Stomach smooth muscle (tissue), 2 donors: Measurements from ENCODE around the gene SYT10.
"Not testable (repeated sequence)": the region's sequence is repeated elsewhere in the genome, so short reads cannot be mapped to it uniquely, and the experiment has no call there.

Experiments
- H3K27ac ChIP-seq: one replicate; pipeline ENCODE4 v1.7.0; 2013; ENCODE audit warnings: mild to moderate bottlenecking, low read length, inconsistent platforms
- H3K27me3 ChIP-seq, 2 donors: one replicate each; pipeline ENCODE4 v1.7.0; 2013; ENCODE audit warnings: low read length in 2 of 2; ENCODE audit not compliant: insufficient read depth in 2 of 2, control insufficient read depth in 1 of 2
- H3K36me3 ChIP-seq, 2 donors: one replicate each; pipeline ENCODE4 v1.7.0; 2013; ENCODE audit warnings: low read length in 2 of 2; ENCODE audit not compliant: control insufficient read depth in 2 of 2, insufficient read depth in 2 of 2
- H3K4me1 ChIP-seq: one replicate; pipeline ENCODE4 v1.7.0; 2013; ENCODE audit warnings: low read length; ENCODE audit not compliant: control insufficient read depth, insufficient read depth
- H3K4me3 ChIP-seq, 2 donors: one replicate each; pipeline ENCODE4 v1.7.0; 2013; ENCODE audit warnings: low read length in 2 of 2
- H3K9ac ChIP-seq, 2 donors: one replicate each; pipeline ENCODE4 v1.7.0; 2013; ENCODE audit warnings: low read length in 2 of 2, mild to moderate bottlenecking in 1 of 2
- H3K9me3 ChIP-seq, 2 donors: one replicate each; pipeline ENCODE4 v1.7.0; 2013; ENCODE audit warnings: low read length in 2 of 2; ENCODE audit not compliant: control insufficient read depth in 2 of 2
- donor health status: healthy.
- donor health status: Pancreatic carcinoma.

SYT10 gene

DNA sequence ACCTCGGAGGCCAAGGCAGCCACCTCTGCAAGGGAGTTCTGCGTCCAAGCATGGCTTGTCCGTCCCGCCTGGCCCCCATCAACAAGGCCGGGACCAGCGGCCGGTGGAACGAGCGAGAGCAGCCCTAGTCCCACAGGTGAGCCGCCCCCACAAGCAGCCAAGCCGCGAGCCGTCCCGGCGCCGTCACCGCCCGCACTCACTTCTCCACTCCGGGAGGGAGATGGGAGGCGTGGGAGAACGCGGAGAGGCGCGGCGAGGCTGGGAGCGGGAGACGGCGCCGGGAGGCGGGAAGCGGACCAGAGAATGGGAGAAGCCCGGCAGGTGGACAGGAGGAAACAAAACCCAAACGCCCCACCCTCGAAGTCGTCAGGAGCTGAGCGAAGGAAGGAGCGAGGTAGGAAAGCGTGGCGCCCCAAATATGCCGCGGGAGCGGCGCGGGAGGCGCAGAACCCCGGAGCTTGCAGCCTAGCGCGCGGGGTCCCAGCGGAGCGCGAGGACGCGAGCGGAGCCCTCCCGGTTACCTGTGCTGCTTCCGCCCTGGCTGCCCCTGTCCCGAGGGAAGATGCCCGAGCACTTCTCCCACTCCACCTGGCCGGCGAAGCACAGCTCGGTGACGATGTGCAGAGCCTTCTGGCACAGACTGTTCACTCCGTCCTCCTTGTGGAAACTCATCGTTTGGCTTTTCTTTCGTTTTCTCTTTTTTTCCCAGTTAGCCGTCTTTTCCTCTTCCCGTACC is 600 bp downstream of the SYT10 start:
- Histone ChIP-seq H3K27me3 (peaks cover 17 to 24% of the 10 kb centered on the region in 2 donors), H3K36me3 (no peaks in the 10 kb centered on the region), H3K9ac (no peak overlapping the region)

DNA sequence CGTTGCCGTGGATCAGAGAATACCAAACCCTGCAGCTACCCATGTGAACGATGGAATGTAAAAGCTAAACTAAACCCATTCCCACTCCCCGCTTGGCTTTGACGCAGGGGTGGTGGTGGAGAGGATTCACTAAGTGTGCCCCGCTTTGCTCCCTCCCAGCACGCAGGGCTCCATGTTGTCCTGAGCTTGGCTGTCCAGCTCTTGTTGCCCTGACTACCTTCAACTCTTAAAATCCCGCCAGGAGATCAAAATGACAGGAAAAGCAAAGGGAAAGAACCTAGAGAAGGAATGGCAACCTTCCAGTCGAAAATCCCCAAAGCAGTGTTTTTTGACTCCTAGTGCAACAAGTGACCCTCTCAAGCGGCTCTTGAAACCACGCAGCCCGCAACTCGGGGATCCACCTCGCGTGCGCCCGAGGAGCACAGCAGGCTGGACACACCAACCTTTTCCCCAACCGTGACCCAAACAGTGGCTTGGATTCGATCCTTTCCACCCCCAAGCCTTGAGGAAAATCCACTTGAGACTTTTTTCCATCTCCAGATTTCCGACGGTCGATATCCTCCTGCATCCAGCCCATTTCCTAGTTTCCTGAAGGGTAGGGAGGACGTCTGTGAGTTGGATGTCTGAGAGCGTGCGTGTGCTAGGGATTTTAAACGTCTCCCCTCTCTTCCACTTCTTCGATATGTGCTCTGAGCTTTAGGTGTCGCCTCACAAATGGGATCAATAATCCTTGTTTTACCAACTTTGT is 1.4 kb downstream of the SYT10 start:
- H3K27ac ChIP-seq = no peak overlapping the region
- H3K36me3 ChIP-seq = no peaks in the 10 kb centered on the region
- peaks cover 17 to 24% of the 10 kb centered on the region in 2 donors for H3K27me3 ChIP-seq
- no peaks in the 10 kb centered on the region for H3K9me3 ChIP-seq
- H3K9ac ChIP-seq = no peak overlapping the region
- peak overlapping the region; percentile 11 to 79 for H3K4me3 ChIP-seq
- H3K4me1 ChIP-seq = peaks cover 3% of the 10 kb centered on the region

More for the DNA sequence above, 600 bp downstream of the SYT10 start:
- Histone ChIP-seq H3K27ac (no peak overlapping the region), H3K9me3 (no peaks in the 10 kb centered on the region), H3K4me3 (peak overlapping the region; percentile 79 to 81), H3K4me1 (peaks cover 3% of the 10 kb centered on the region)

DNA sequence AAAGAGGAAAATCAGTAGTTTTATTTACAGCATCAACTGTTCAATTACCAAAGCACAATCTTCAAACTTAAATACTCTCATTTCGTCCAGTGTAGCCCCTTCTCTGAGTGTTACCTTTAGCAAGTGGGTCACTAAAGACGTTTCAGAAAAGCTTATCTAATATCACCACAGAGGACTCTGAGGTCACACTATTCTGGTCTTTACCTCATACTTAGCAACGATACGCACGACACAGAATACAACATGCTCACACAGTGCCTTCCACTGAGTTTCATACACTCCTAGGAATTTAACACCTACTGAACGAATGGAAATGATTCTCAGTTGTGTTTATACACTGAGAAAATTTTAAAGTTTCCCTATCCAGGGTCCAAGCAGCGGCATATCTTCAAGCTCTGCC is 2.0 kb downstream of the SYT10 start:
- Histone ChIP-seq H3K9ac (no peak overlapping the region), H3K36me3 (no peaks in the 10 kb centered on the region), H3K4me1 (peaks cover 3% of the 10 kb centered on the region), H3K4me3 (no peak overlapping the region), H3K27ac (no peak overlapping the region), H3K27me3 (peaks cover 17 to 24% of the 10 kb centered on the region in 2 donors), H3K9me3 (no peaks in the 10 kb centered on the region)

DNA sequence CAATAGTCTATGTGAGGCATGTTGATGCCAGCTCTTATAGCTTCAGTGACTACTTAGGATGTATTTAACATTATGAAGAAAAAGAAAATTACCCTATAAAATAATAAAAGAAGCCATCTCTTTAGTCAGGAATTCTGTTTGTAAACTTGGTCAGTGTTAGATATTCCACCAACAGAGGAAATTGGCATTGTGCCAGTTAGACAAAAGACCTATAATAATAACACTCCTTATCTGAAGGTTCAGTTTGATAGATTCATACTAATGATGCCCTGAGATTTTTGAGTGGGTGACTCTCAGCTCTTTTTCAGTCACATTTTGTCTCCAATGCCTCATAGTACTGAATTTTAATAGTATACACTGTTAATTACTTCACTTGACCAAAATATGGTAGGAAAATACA is 6.6 kb downstream of the SYT10 start:
- Histone ChIP-seq H3K27me3 (peaks cover 7% of the 10 kb centered on the region in 2 donors), H3K36me3 (no peaks in the 10 kb centered on the region), H3K4me1 (no peaks in the 10 kb centered on the region), H3K9ac (no peak overlapping the region), H3K9me3 (no peaks in the 10 kb centered on the region), H3K4me3 (no peak overlapping the region), H3K27ac (no peak overlapping the region)

DNA sequence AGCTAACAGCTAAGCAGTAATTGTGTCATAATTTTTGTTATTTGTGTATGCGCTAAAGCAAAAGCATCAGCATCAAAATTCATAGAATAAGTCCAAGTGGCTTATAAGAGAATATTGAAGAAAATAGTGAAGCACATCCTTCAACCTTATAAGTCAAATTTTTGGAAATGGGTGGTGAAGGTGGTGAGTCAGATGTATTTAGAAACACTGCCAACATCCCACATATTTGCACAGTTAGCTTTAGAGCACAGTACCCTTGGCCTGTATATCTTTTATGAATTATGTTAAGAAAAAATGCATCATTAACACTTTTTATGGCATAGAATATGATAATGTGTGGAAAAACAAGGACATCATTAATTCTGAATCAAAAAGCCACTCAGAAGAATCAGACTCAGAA is 8.0 kb downstream of the SYT10 start:
- no peak overlapping the region for H3K27ac ChIP-seq
- no peak overlapping the region for H3K4me3 ChIP-seq
- no peaks in the 10 kb centered on the region for H3K9me3 ChIP-seq
- no peaks in the 10 kb centered on the region for H3K27me3 ChIP-seq
- H3K9ac ChIP-seq = no peak overlapping the region
- H3K4me1 ChIP-seq = no peaks in the 10 kb centered on the region
- no peaks in the 10 kb centered on the region for H3K36me3 ChIP-seq

DNA sequence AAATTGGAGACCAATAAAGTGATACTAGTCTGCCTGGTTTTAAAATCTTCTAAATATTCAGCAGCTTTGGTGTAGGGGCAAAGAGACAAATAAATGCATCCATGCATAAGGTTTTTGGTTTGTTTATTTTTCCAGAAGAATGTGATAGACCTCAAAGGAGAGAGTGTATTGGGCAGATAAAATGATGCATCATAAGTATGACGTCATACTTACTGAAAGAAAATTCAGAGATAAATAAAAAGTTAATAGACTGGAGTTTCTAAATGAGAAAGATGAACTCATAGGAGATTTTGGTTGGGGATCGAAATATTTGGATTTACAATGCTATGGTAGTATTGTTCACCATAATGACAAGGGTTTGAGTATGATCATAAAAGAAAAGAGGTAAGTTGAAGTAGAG is 10.2 kb downstream of the SYT10 start:
- no peaks in the 10 kb centered on the region for H3K9me3 ChIP-seq
- H3K36me3 ChIP-seq = no peaks in the 10 kb centered on the region
- no peak overlapping the region for H3K4me3 ChIP-seq
- no peak overlapping the region for H3K9ac ChIP-seq
- H3K27me3 ChIP-seq = no peaks in the 10 kb centered on the region
- H3K27ac ChIP-seq = no peak overlapping the region
- H3K4me1 ChIP-seq = no peaks in the 10 kb centered on the region

DNA sequence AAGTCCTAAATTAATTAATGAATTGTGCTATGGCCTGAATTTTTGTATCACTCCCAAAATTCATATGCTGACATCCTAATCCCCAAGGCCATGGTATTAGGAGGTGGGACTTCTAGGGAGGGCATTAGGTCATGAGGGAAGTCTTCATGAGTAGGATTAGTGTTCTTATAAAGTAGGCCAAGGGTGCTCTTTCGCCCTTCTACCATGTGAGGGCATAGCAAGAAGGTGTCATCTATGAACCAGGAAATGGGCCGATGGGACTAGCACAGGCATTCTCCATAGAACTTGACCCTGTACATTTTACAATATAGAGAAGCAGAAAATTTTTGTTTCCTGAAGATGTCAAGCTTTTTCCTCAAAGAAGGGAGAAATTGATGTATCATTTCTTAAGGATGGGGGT is 12.5 kb downstream of the SYT10 start:
- Histone ChIP-seq H3K27me3 (no peaks in the 10 kb centered on the region), H3K4me3 (no peak overlapping the region), H3K27ac (no peak overlapping the region), H3K9ac (no peak overlapping the region), H3K9me3 (no peaks in the 10 kb centered on the region), H3K36me3 (no peaks in the 10 kb centered on the region), H3K4me1 (no peaks in the 10 kb centered on the region)

DNA sequence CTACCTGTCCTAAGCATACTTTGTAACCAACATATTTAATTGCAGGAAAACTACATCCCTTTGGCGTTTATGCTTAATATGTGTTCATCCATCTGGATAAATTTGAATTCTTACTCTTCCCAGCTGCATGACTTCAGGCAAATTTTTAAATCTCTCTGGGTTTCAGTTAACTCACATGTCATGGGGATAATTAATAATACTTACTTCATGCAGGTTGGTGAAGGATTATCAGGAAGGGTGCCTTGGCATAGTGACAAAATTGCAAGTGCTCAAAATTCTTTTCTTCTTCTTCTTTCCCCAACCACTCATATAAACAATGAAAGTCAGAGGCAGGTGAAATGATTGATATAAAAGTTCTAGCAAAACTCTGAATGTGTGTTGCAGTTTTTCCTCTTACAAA is 15.9 kb downstream of the SYT10 start:
- Histone ChIP-seq H3K9me3 (no peaks in the 10 kb centered on the region), H3K27me3 (no peaks in the 10 kb centered on the region), H3K4me3 (no peak overlapping the region), H3K4me1 (no peaks in the 10 kb centered on the region), H3K9ac (no peak overlapping the region), H3K36me3 (no peaks in the 10 kb centered on the region), H3K27ac (no peak overlapping the region)

DNA sequence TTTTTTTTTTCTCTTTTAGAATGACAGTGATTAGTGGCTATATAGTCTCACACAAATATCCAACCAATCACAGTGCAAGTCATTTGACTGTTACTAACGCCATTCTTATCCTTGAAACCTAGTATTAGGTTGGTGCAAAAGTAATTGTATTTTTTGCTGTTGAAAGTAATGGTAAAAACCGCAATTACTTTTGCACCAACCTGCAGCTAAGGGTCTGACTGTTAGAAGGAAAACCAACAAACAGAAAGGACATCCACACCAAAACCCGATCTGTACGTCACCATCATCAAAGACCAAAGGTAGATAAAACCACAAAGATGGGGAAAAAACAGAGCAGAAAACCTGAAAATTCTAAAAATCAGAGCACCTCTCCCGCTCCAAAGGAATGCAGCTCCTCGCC is 27.2 kb downstream of the SYT10 start:
- H3K4me3 ChIP-seq, H3K4me1 ChIP-seq, H3K27ac ChIP-seq, H3K9ac ChIP-seq, H3K36me3 ChIP-seq, H3K27me3 ChIP-seq, H3K9me3 ChIP-seq: not testable (repeated sequence)

DNA sequence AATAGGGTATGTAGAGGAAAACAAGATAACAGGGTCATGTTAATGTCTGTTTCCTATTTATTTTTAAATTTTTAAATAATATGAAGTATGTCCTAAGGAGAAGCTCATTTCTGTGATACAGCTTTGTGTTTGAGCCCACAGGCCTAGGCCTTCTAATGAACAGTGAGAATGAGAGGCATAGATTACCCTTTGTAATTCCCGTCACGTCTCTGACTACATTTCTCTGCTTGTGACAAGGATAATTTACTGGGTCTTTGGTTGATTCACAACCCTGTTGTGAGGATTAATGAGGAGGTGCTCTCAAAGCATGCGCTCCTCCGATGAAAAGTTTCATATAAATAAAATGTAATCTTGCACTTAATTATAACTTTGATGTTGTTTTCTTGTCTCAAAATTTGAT is 56.1 kb downstream of the SYT10 start:
- no peak overlapping the region for H3K27ac ChIP-seq
- no peak overlapping the region for H3K4me3 ChIP-seq
- no peak overlapping the region for H3K9ac ChIP-seq
- H3K9me3 ChIP-seq = no peaks in the 10 kb centered on the region
- no peaks in the 10 kb centered on the region for H3K4me1 ChIP-seq
- H3K36me3 ChIP-seq = no peaks in the 10 kb centered on the region
- H3K27me3 ChIP-seq = no peaks in the 10 kb centered on the region

DNA sequence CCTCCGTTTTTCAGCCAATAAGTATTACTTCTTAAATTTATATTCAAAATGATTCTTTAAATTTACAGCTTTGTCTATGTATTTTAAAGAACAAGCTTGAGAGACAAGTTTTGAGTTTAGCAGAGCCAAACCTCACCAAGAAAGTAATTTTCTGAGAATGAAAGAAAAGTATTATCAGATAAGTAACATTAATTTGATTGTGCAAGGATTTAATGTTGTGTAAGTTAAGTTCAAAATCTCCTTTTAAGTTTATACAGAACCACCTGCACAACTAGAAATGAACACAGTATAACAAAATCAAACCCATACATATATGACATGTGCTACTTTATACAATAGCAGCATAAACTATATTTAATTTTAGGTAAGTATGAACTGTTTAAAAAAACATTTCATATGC is 63.5 kb downstream of the SYT10 start:
- Histone ChIP-seq H3K36me3 (no peaks in the 10 kb centered on the region), H3K27ac (no peak overlapping the region), H3K27me3 (no peaks in the 10 kb centered on the region), H3K4me3 (no peak overlapping the region), H3K9me3 (no peaks in the 10 kb centered on the region), H3K4me1 (no peaks in the 10 kb centered on the region), H3K9ac (no peak overlapping the region)
